Inflammatory macrophage treated with lipopolysaccharide for 1 hour (primary cell): ENCODE measurements around the gene ALDH1A3.

ENCODE experiments used
- DNase-seq, 2 donors: peaks; one replicate each; pipeline ENCODE4 v3.0.0-alpha.2; 2020 to 2022

The ALDH1A3 gene

GRCh38 chr15:100902436-100903167 lies 23.0 kb downstream of the ALDH1A3 start:
- peak; percentile 34 to 47 for DNase-seq

- DNase-seq, result no peak
Observed at GRCh38 chr15:100903168-100903554, 23.5 kb downstream of the ALDH1A3 start.

- no peak for DNase-seq
Observed at GRCh38 chr15:100905850-100906249, 26.2 kb downstream of the ALDH1A3 start.

- no peak for DNase-seq
Observed at GRCh38 chr15:100908466-100908865, 28.8 kb downstream of the ALDH1A3 start.

GRCh38 chr15:100909565-100909964 lies 29.9 kb downstream of the ALDH1A3 start:
- no peak for DNase-seq

GRCh38 chr15:100909989-100910955 lies 30.6 kb downstream of the ALDH1A3 start:
- no peak for DNase-seq

- peak in 1 of 2 donors; percentile 29 for DNase-seq
Observed at GRCh38 chr15:100911086-100911485, 31.5 kb downstream of the ALDH1A3 start.

GRCh38 chr15:100913961-100914360 lies 34.3 kb downstream of the ALDH1A3 start:
- no peak for DNase-seq

GRCh38 chr15:100914876-100915275 lies 35.2 kb downstream of the ALDH1A3 start:
- DNase-seq, result no peak

- peak; percentile 74 to 79 for DNase-seq
Observed at GRCh38 chr15:100918034-100918689, 38.5 kb downstream of the ALDH1A3 start.

GRCh38 chr15:100918690-100919480 lies 39.3 kb downstream of the ALDH1A3 start, which contains the start of gene LRRK1:
LRRK1 (plus strand) TSS chr15:100919357; CDS start chr15:100924633, 5,276 bp downstream.
- DNase-seq, result peak; percentile 43 to 53

- no peak for DNase-seq
Observed at GRCh38 chr15:100919481-100920405, 40.1 kb downstream of the ALDH1A3 start.

GRCh38 chr15:100920516-100921135 lies 41.0 kb downstream of the ALDH1A3 start:
- DNase-seq, result no peak

GRCh38 chr15:100922192-100923040 lies 42.8 kb downstream of the ALDH1A3 start:
- DNase-seq, result peak; percentile 35 to 61

- DNase-seq, result no peak
Observed at GRCh38 chr15:100923076-100923475, 43.4 kb downstream of the ALDH1A3 start.

GRCh38 chr15:100923902-100924301 lies 44.3 kb downstream of the ALDH1A3 start:
- no peak for DNase-seq

- no peak for DNase-seq
Observed at GRCh38 chr15:100924436-100924835, 44.8 kb downstream of the ALDH1A3 start.

GRCh38 chr15:100925480-100925879 lies 45.8 kb downstream of the ALDH1A3 start:
- no peak for DNase-seq

- no peak for DNase-seq
Observed at GRCh38 chr15:100926258-100926657, 46.6 kb downstream of the ALDH1A3 start.
